Caki2 (cell line): ENCODE data around the gene TMEM86A. TPM values are rescaled to one million over a fixed set of nuclear protein-coding genes. Genes with fewer than 3 reads are reported as not detected.
A peak's percentile ranks its signal among the peaks of the same experiment; 100 is the strongest.
"Not testable (repeated sequence)": the region's sequence is repeated elsewhere in the genome, so short reads cannot be mapped to it uniquely, and the experiment has no call there.

Experiments used
- DNase-seq: peaks from one replicate; pipeline ENCODE4 v3.0.0-alpha.2; 2015; ENCODE audit warnings: low read depth
- in situ Hi-C: cut with HindIII; loops from 2 replicates; pipeline ENCODE4 v1.10.0; 2016; ENCODE audit warnings: low sequenced_read_pairs, low pct_unique_long_range_greater_than_20kb, mixed read lengths
- total RNA-seq: library from RNA; depleted of rRNA; stranded (reverse); fragments of >200 nt; shearing (Covaris generic); gene quantifications from 2 replicates; pipeline ENCODE4 v1.2.3, GENCODE V29; 2014; ENCODE audit warnings: low replicate concordance; rRNA removed

The TMEM86A gene
- 0.78 and 1.4 TPM in 2 replicates for total RNA-seq

- DNase-seq: peak; percentile 89
These were observed at the start of gene TMEM86A for GRCh38 chr11:18698341-18699268. TMEM86A (plus strand) TSS chr11:18698779; CDS start chr11:18698887, 108 bp downstream.

GRCh38 chr11:18650353-18650752 is 48.2 kb upstream of the TMEM86A start:
- DNase-seq: no peak
- in situ Hi-C loops: no loop called here

More at GRCh38 chr11:18698341-18699268, at the start of gene TMEM86A:
- in situ Hi-C loops: no loop called here

DNA sequence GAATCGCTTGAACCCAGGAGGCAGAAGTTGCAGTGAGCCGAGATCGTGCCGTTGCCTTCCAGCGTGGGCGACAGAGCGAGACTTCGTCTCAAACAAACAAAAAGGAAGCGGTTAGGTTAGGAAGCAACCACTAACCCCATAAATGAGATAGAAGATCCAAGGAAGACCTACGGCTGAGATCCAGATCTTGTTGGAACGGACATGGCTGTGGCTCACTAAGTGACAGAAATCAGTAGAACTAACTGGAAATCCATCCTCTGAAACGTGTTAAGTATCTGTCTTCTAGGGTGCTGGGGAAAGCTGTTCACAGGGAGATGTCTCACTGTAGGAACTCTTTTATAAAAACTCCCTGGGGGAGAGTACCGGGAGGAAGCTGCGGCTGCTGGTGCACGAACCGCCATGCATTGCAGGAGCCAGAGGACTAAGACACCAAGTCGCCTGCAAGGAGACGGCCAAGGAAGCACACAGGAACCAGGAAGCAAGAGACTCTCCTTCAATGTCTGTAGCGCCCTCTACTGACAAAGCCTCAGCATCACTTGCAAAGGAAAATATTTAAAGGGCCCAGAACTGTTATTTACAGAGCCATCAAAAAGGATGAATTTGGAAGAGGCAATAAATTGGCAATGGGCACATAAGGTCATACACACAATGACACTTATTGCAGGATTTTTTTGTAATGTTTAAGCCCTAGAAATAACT is 47.6 kb upstream of the TMEM86A start:
- DNase-seq: peak; percentile 75

DNA sequence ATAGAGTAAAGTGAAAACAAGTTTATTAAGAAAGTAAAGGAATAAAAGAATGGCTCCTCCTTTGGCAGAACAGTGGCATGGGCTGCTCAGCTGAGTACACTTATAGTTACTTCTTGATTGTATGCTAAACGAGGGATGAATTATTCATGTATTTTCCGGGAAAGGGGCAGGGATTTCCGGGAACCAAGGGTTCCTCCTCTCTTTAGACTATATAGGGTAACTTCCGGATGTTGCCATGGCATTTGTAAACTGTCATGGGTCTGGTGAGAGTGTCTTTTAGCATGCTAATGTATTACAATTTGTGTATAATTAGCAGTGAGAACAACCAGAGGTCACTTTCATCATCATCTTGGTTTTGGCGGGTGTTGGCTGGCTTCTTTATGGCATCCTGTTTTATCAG is 40.9 kb upstream of the TMEM86A start:
- in situ Hi-C loops: no loop called here

More for the DNA sequence above, 47.6 kb upstream of the TMEM86A start:
- in situ Hi-C loops: no loop called here

GRCh38 chr11:18665353-18665872 is 33.2 kb upstream of the TMEM86A start:
- DNase-seq, in situ Hi-C loops: not testable (repeated sequence)

More for the DNA sequence above, 40.9 kb upstream of the TMEM86A start:
- DNase-seq: no peak

DNA sequence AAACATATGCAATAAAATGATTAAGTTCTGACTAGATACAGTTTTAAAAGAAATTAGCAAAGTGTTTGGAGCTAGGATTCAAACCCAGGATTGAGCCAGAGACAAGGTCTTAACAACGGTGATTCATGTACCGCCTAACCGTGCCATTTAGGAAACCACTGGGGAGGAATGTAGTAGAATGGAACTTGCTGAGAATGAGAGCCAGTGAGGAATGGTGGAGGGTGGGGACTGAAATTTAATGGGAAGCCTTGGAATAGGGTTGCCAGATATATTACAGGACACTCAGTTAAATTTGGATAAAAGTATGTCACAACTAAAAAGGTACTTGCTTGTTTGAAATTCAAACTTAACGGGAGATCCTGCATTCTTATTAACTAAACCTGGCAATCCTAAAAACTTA is 30.4 kb upstream of the TMEM86A start:
- in situ Hi-C loops: no loop called here

GRCh38 chr11:18669219-18669596 is 29.4 kb upstream of the TMEM86A start:
- in situ Hi-C loops: no loop called here
- DNase-seq: no peak

More for the DNA sequence above, 30.4 kb upstream of the TMEM86A start:
- DNase-seq: no peak

GRCh38 chr11:18669711-18670110 is 28.9 kb upstream of the TMEM86A start:
- DNase-seq: no peak
- in situ Hi-C loops: no loop called here

- no peak for DNase-seq
- in situ Hi-C loops: no loop called here
These were observed 27.3 kb upstream of the TMEM86A start for GRCh38 chr11:18671246-18671645.

DNA sequence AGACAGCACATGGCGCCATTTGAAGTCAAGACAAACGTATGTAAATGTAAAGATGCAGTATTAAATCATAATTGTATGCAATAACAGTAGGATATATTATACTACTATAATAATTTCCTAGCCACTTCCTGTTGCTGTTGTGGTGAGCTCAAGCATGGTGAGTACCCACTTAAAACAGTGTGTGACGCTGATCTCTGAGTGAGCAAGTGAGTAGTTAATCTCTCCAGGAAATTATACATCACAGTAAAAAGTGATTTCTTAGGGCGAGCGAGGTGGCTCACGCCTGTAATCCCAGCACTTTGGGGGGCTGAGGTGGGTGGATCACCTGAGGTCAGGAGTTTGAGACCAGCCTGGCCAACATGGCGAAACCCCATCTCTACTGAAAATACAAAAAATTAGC is 26.4 kb upstream of the TMEM86A start:
- in situ Hi-C loops, DNase-seq: not testable (repeated sequence)

- in situ Hi-C loops: no loop called here
- DNase-seq: no peak
These were observed 21.8 kb upstream of the TMEM86A start for GRCh38 chr11:18676803-18677202.

- in situ Hi-C loops: no loop called here
These were observed 21.0 kb upstream of the TMEM86A start for GRCh38 chr11:18677560-18677959.

DNA sequence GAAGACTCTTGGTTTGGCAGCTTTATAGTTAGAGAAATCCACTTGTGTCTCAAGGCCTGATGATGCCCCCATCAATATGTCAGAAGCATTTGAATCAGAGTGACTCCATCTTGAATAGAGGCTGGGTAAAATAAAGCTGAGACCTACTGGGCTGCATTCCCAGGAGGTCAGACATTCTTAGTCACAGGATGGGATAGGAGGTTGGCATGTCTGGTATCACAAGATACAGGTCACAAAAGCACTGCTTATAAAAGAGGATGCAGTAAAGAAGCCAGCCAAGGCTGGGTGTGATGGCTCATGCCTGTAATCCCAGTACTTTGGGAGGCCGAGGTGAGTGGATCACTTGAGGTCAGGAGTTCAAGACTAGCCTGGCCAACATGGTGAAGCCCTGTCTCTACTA is 16.6 kb upstream of the TMEM86A start:
- DNase-seq, in situ Hi-C loops: not testable (repeated sequence)

More at GRCh38 chr11:18677560-18677959, 21.0 kb upstream of the TMEM86A start:
- DNase-seq: no peak

DNA sequence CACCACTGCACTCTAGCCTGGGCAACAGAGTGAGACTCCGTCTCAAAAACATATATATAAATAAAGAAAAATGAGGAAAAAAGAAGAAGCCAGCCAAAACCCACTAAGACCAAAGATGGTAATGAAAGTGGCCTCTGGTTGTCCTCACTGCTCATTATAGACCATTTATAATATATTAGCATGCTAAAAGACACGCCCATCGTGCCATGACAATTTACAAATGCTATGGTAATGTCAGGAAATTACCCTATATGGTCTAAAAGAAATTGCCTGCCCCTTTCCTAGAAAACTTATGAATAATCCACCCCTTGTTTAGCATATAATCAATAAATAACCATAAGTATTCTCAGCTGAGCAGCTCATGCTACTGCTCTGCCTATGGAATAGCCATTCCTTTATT is 16.1 kb upstream of the TMEM86A start:
- in situ Hi-C loops: no loop called here
- DNase-seq: no peak

GRCh38 chr11:18684267-18684666 is 14.3 kb upstream of the TMEM86A start:
- in situ Hi-C loops: no loop called here
- DNase-seq: no peak

- DNase-seq, in situ Hi-C loops: not testable (repeated sequence)
These were observed 7.0 kb upstream of the TMEM86A start for GRCh38 chr11:18691467-18692140.

DNA sequence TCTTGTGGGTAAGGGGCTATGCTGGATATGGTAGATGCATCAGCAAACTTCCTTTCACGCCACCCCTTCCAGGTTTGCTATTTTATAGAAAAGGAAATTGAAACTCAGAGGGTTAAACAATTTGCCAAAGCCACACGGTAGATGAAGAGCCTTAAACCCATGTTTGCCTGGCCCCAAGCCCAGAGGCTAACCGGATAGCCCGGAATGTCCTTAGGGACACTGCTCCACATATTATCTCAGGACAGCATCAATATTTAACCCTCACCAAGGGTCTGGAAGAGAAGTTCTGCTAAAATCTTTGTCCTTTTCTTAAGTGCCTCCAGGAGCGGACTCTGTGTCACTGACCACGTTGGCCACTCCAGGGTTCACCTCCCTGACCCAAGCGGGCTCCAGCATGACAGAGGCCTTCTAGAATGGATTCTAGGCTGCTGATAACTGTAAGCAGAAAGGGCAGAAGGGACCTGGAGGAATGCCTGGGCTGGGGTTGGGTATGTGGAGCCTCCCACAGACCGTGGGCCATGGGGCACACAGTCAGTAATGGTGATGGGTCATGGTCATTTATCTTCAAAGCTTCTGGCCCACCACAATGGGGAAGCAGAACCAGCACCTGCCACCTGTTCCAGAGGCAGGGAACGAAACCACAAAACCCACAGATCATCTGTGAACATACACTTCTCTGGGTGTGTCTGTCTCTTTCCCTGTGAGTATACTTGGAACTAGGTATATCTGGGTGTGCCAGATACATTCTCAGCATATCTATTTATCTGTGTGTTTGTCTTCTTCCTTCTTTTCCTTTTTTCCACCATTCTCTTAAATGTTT is 5.4 kb upstream of the TMEM86A start:
- in situ Hi-C loops: no loop called here
- no peak for DNase-seq
